HL-60/S4 treated with phorbol 12-myristate 13-acetate at 8.2 ng/mL for 4 days and 3 days (cell line): Measurements from ENCODE around the gene ROBO1.
"Not testable (repeated sequence)": the region's sequence is repeated elsewhere in the genome, so short reads cannot be mapped to it uniquely, and the experiment has no call there.

Experiments used
- in situ Hi-C: fragments of 300-500 bp; cut with MboI; formaldehyde crosslinking; loops from 2 replicates; pipeline ENCODE4 v1.15.0; 2022; ENCODE audit warnings: low sequenced_read_pairs

The ROBO1 gene

GRCh38 chr3:79325833-79326383 is 441.9 kb downstream of the ROBO1 start:
- in situ Hi-C loops: not testable (repeated sequence)

DNA sequence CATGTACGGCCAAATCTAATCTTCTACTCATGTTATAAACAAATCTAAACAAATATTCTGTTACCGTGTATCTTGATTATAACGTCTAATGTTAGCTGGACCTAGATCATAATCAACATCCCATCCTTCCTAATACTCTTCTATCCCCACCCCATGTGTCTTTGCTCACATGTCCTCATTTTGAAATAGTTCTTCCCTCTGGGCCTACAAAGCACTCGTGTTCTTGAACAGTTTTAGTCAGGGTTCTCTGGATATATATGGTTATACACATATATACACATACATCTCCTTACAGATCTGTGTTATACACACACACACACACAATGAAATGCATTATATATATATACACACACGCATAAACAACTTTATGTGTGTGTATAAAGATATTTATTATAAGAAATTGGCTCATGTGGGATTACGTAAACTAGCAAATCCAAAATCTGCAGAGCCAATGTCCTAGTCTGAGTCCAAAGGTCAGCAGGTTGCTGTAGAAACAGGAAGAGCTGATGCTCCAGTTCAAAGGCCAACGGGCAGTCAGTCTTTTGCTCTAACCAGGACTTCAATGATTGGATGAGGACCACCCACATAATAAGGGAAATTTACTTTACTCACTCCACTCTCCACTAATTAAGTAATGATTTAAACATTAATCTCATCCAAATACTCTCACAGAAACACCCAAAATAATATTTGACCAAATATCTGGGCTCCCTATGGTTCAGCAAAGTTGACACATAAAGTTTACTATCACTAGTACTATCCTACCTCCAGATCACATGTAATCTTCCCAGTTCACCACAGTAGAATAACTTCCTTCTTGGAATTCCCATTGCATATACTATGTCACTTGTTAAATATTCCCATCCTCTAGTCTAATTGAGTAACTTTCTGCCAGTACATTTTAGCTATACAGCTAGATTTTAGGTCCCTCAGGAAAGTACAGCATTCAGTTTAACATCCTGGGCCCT is 450.0 kb downstream of the ROBO1 start:
- in situ Hi-C loops: no loop called here

DNA sequence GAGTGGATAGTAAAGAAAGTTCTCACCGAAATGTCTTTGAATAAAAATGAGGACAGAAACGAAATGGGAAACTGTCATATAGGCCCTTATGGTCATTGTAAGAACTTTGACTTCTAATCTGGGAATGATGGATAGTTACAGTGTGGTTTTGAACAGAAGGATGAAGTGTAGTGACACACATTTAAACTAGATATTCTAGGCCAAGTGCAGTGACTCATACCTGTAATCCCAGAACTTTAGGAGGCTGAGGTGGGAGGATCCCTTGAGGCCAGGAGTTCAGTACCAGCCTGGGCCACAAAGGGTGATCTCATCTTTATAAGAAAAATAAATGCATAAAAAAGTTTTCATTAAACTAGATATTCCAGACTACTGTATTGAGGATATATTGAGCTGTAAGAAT is 452.8 kb downstream of the ROBO1 start:
- in situ Hi-C loops: no loop called here

DNA sequence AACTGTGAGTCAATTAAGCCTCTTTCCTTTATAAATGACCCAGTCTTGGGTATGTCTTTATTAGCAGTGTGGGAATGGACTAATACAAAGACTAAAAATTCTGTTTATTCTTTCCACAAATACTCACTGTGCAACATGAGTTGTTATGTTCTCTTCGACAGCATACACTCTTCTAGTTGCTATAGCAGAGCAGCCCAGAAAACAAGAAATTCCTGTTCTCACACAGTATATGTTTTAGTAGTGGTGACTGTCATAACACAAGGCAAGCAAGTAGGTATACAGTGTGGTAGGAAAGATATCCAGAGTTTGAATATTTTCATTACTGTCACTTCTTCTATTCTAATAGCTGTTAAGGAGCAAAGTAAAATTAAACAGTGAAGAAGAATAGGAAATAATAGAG is 453.3 kb downstream of the ROBO1 start:
- in situ Hi-C loops: no loop called here

DNA sequence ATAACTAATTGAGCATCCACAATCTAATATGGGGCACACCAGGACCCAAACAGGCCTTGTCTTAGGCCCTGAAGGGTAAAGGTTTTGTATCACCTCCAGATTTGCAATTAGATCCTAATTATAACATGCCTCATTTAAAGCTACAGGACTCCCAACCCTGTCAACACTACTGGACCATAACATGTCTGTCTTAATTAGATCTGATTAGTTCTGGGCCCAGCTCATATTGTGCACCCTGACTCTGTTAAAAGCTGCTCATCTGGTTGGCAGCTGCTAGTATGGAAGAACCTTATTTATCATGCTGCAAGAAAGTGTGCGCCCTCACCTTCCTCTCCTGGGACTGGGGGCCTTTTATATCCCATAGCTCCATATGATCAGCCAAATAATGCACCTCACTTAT is 457.8 kb downstream of the ROBO1 start:
- in situ Hi-C loops: no loop called here

- in situ Hi-C loops: no loop called here
These were observed 460.7 kb downstream of the ROBO1 start for GRCh38 chr3:79306934-79307570.

DNA sequence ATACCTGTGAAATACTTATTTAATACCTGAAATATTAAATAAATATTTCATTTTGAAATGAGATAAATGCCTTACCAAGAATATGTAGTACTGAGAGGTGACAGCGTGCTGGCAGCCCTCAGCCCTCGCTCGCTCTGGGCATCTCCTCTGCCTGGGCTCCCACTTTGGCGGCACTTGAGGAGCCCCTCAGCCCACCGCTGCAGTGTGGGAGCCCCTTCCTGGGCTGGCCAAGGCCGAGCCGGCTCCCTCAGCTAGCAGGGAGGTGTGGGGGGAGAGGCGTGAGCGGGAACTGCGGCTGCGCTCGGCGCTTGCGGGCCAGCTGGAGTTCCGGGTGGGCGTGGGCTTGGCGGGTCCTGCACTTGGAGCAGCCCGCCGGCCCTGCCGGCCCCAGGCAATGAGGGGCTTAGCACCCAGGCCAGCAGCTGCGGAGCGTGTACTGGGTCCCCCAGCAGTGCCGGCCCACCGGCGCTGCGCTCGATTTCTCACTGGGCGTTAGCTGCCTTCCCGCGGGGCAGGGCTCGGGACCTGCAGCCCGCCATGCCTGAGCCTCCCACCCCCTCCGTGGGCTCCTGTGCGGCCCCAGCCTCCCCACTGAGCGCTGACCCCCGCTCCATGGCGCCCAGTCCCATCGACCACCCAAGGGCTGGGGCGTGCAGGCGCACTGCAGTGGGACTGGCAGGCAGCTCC is 467.7 kb downstream of the ROBO1 start:
- in situ Hi-C loops: not testable (repeated sequence)

DNA sequence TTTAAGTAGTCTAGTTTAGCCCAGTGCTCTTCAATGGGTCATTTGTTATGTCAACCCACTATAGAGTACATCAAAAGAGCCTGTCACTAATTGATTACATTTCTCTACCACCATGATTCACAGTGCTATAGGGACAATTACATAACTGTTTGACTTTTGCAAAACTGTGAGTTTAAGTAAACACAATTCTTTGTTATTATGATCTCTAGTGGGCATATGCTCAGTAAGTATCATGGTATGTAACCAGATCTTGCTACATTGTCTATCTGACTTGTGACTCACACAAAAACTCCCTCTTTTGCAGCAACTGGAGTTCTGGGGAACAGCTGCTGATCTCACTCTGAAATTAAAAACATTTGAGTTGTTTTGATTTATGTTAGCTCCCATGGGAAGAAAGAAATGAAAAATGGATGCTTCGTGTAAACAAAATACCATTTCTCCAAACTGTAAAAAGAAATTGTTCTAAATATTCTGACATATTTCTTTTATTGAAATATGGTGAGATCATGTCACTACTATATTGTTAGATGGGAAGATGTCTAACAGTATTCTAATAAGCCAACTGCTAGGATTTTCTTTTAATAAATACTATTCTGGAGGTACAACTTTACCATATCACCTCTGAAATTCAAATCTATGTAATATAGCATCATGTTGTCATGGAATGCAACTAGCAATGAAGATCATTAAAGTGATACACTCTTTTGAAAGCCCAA is 470.4 kb downstream of the ROBO1 start:
- in situ Hi-C loops: no loop called here

GRCh38 chr3:79286882-79287281 is 480.9 kb downstream of the ROBO1 start:
- in situ Hi-C loops: no loop called here

GRCh38 chr3:79285871-79286270 is 481.9 kb downstream of the ROBO1 start:
- in situ Hi-C loops: no loop called here

GRCh38 chr3:79285380-79285779 is 482.4 kb downstream of the ROBO1 start:
- in situ Hi-C loops: no loop called here

GRCh38 chr3:79284781-79285180 is 483.0 kb downstream of the ROBO1 start:
- in situ Hi-C loops: no loop called here

DNA sequence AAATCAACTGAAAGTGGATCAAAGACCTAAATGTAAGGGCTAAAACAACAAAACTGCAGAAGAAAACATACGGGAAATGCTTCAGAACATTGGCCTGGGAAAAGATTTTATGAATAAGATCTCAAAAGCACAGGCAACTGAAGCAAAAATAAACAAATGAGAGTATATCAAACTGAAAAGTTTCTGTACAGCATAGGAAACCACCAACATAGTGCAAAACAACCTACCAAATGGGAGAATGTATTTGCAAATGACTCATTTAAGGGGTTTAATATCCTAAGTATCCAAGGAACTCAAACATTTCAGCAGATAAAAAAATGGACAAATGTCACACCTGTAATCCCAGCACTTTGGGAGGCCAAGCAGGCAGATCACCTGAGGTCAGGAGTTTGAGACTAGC is 489.1 kb downstream of the ROBO1 start:
- in situ Hi-C loops: no loop called here

GRCh38 chr3:79268422-79268821 is 499.4 kb downstream of the ROBO1 start:
- in situ Hi-C loops: no loop called here

DNA sequence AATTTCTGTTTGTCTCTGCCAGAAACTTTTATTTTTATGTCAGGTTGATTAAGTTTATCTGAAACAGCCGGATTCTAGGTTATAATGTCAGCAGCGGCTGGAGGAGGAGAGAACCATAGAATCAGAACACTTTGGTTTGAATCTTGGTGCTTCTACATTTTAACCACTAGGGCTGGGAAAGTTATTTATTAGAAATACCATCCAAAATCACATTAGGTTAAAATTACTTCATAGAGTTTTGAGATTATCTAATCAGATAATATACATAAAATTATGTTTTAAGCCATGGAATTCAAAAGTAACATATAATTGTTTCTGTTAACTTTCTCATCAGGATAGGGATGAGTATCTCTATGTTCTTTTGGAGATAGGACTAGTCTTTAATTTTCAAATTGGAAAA is 502.9 kb downstream of the ROBO1 start:
- in situ Hi-C loops: no loop called here

GRCh38 chr3:79263423-79263822 is 504.4 kb downstream of the ROBO1 start:
- in situ Hi-C loops: no loop called here

GRCh38 chr3:79258479-79258878 is 509.3 kb downstream of the ROBO1 start:
- in situ Hi-C loops: no loop called here

- in situ Hi-C loops: no loop called here
These were observed 510.0 kb downstream of the ROBO1 start for GRCh38 chr3:79257791-79258190.

DNA sequence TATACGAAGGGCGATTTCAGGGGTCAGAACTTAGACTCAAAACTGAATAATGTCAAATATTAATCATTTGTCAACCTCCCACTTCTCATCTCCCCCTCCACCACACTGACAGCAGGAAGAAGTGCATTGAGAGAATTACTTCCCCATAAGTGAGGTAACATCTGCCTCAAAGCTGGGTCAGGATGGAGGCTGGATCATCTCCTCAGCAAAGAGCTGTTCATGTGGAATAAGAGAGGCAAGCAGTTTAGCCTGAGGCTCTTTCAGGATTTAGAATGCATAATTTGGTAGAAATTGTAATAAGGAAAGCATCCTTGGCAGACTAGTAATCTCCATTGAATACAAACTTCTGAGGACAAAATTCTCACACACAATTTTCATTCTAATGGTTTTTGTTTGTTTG is 512.1 kb downstream of the ROBO1 start:
- in situ Hi-C loops: no loop called here

DNA sequence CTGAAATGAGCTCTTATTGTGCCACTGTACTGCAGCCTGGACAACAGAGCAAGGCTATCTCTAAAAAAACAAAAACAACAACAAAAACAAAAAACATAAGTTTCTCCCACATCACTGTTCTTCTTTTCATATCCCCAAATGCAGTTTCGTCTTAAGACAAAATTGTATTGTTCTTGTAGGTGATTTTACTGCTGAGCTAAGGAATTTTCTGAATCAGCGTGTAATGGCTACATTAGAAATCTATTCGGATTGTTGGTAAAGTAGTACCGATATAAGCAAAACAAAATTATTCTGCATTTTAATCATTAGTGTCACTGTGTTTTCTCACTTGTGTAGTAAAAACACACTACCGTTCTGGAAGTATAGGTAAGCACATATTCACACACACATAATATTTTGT is 512.5 kb downstream of the ROBO1 start:
- in situ Hi-C loops: no loop called here

GRCh38 chr3:79253704-79254103 is 514.1 kb downstream of the ROBO1 start:
- in situ Hi-C loops: no loop called here
